ENCODE measurements around the gene ZNF652.
"Not testable (repeated sequence)": the region's sequence is repeated elsewhere in the genome, so short reads cannot be mapped to it uniquely, and the experiment has no call there.

The ZNF652 gene

GRCh38 chr17:49298371-49298976 lies 63.6 kb downstream of the ZNF652 start:
- Histone ChIP-seq H3K4me3 (ENCODE audit: low read depth in 1 of 2, low read length in 2 of 2) (no peak overlapping the region), H3K36me3 (ENCODE audit: control insufficient read depth in 1 of 2, insufficient read depth in 2 of 2, low read length in 2 of 2) (peaks cover 8 to 16% of the 10 kb centered on the region in 2 donors), H3K4me1 (ENCODE audit: control insufficient read depth in 1 of 2, insufficient read depth in 2 of 2, low read length in 2 of 2) (no peaks in the 10 kb centered on the region)

GRCh38 chr17:49297141-49297540 lies 64.9 kb downstream of the ZNF652 start:
- H3K4me1 ChIP-seq (ENCODE audit: control insufficient read depth in 1 of 2, insufficient read depth in 2 of 2, low read length in 2 of 2) = no peaks in the 10 kb centered on the region
- H3K27me3 ChIP-seq (ENCODE audit: low read depth, low read length) = no peaks in the 10 kb centered on the region
- H3K4me3 ChIP-seq (ENCODE audit: low read depth in 1 of 2, low read length in 2 of 2) = no peak overlapping the region
- no peak overlapping the region for H3K27ac ChIP-seq (ENCODE audit: low read length)
- H3K36me3 ChIP-seq (ENCODE audit: control insufficient read depth in 1 of 2, insufficient read depth in 2 of 2, low read length in 2 of 2) = peaks cover 8 to 16% of the 10 kb centered on the region in 2 donors
- H3K9me3 ChIP-seq (ENCODE audit: control insufficient read depth in 1 of 2, low read length in 2 of 2) = no peaks in the 10 kb centered on the region

More at GRCh38 chr17:49298371-49298976, 63.6 kb downstream of the ZNF652 start:
- Histone ChIP-seq H3K27me3 (ENCODE audit: low read depth, low read length) (no peaks in the 10 kb centered on the region), H3K9me3 (ENCODE audit: control insufficient read depth in 1 of 2, low read length in 2 of 2) (no peaks in the 10 kb centered on the region), H3K27ac (ENCODE audit: low read length) (no peak overlapping the region)

GRCh38 chr17:49294122-49294521 lies 67.9 kb downstream of the ZNF652 start:
- H3K27ac ChIP-seq (ENCODE audit: low read length) = no peak overlapping the region
- H3K36me3 ChIP-seq (ENCODE audit: control insufficient read depth in 1 of 2, insufficient read depth in 2 of 2, low read length in 2 of 2) = peaks cover 15 to 20% of the 10 kb centered on the region in 2 donors
- no peaks in the 10 kb centered on the region for H3K27me3 ChIP-seq (ENCODE audit: low read depth, low read length)
- no peak overlapping the region for H3K4me3 ChIP-seq (ENCODE audit: low read depth in 1 of 2, low read length in 2 of 2)
- H3K9me3 ChIP-seq (ENCODE audit: control insufficient read depth in 1 of 2, low read length in 2 of 2) = no peaks in the 10 kb centered on the region
- no peaks in the 10 kb centered on the region for H3K4me1 ChIP-seq (ENCODE audit: control insufficient read depth in 1 of 2, insufficient read depth in 2 of 2, low read length in 2 of 2)

GRCh38 chr17:49292901-49293300 lies 69.1 kb downstream of the ZNF652 start:
- no peaks in the 10 kb centered on the region for H3K4me1 ChIP-seq (ENCODE audit: control insufficient read depth in 1 of 2, insufficient read depth in 2 of 2, low read length in 2 of 2)
- no peak overlapping the region for H3K4me3 ChIP-seq (ENCODE audit: low read depth in 1 of 2, low read length in 2 of 2)
- no peaks in the 10 kb centered on the region for H3K9me3 ChIP-seq (ENCODE audit: control insufficient read depth in 1 of 2, low read length in 2 of 2)
- peaks cover 9 to 12% of the 10 kb centered on the region in 2 donors for H3K36me3 ChIP-seq (ENCODE audit: control insufficient read depth in 1 of 2, insufficient read depth in 2 of 2, low read length in 2 of 2)
- no peak overlapping the region for H3K27ac ChIP-seq (ENCODE audit: low read length)
- no peaks in the 10 kb centered on the region for H3K27me3 ChIP-seq (ENCODE audit: low read depth, low read length)

- Histone ChIP-seq H3K27ac (ENCODE audit: low read length) (no peak overlapping the region), H3K4me3 (ENCODE audit: low read depth in 1 of 2, low read length in 2 of 2) (no peak overlapping the region), H3K4me1 (ENCODE audit: control insufficient read depth in 1 of 2, insufficient read depth in 2 of 2, low read length in 2 of 2) (no peaks in the 10 kb centered on the region), H3K36me3 (ENCODE audit: control insufficient read depth in 1 of 2, insufficient read depth in 2 of 2, low read length in 2 of 2) (peaks cover 6 to 9% of the 10 kb centered on the region in 2 donors), H3K9me3 (ENCODE audit: control insufficient read depth in 1 of 2, low read length in 2 of 2) (no peaks in the 10 kb centered on the region), H3K27me3 (ENCODE audit: low read depth, low read length) (no peaks in the 10 kb centered on the region)
Measured at GRCh38 chr17:49291929-49292328, 70.1 kb downstream of the ZNF652 start.

- no peaks in the 10 kb centered on the region for H3K4me1 ChIP-seq (ENCODE audit: control insufficient read depth in 1 of 2, insufficient read depth in 2 of 2, low read length in 2 of 2)
- no peak overlapping the region for H3K27ac ChIP-seq (ENCODE audit: low read length)
- H3K36me3 ChIP-seq (ENCODE audit: control insufficient read depth in 1 of 2, insufficient read depth in 2 of 2, low read length in 2 of 2) = peaks cover 6 to 9% of the 10 kb centered on the region in 2 donors
- H3K4me3 ChIP-seq (ENCODE audit: low read depth in 1 of 2, low read length in 2 of 2) = no peak overlapping the region
- no peaks in the 10 kb centered on the region for H3K9me3 ChIP-seq (ENCODE audit: control insufficient read depth in 1 of 2, low read length in 2 of 2)
- no peaks in the 10 kb centered on the region for H3K27me3 ChIP-seq (ENCODE audit: low read depth, low read length)
Measured at GRCh38 chr17:49290690-49291359, 71.2 kb downstream of the ZNF652 start.

GRCh38 chr17:49288388-49288787 lies 73.7 kb downstream of the ZNF652 start:
- Histone ChIP-seq H3K4me1 (ENCODE audit: control insufficient read depth in 1 of 2, insufficient read depth in 2 of 2, low read length in 2 of 2) (no peaks in the 10 kb centered on the region), H3K36me3 (ENCODE audit: control insufficient read depth in 1 of 2, insufficient read depth in 2 of 2, low read length in 2 of 2) (peaks cover 6 to 9% of the 10 kb centered on the region in 2 donors), H3K9me3 (ENCODE audit: control insufficient read depth in 1 of 2, low read length in 2 of 2) (no peaks in the 10 kb centered on the region), H3K4me3 (ENCODE audit: low read depth in 1 of 2, low read length in 2 of 2) (no peak overlapping the region), H3K27ac (ENCODE audit: low read length) (no peak overlapping the region), H3K27me3 (ENCODE audit: low read depth, low read length) (no peaks in the 10 kb centered on the region)

- Histone ChIP-seq H3K4me3 (ENCODE audit: low read depth in 1 of 2, low read length in 2 of 2) (no peak overlapping the region), H3K27me3 (ENCODE audit: low read depth, low read length) (no peaks in the 10 kb centered on the region), H3K9me3 (ENCODE audit: control insufficient read depth in 1 of 2, low read length in 2 of 2) (no peaks in the 10 kb centered on the region), H3K27ac (ENCODE audit: low read length) (no peak overlapping the region), H3K36me3 (ENCODE audit: control insufficient read depth in 1 of 2, insufficient read depth in 2 of 2, low read length in 2 of 2) (peaks cover 6 to 9% of the 10 kb centered on the region in 2 donors), H3K4me1 (ENCODE audit: control insufficient read depth in 1 of 2, insufficient read depth in 2 of 2, low read length in 2 of 2) (no peaks in the 10 kb centered on the region)
Measured at GRCh38 chr17:49287481-49287880, 74.6 kb downstream of the ZNF652 start.

- H3K36me3 ChIP-seq (ENCODE audit: control insufficient read depth in 1 of 2, insufficient read depth in 2 of 2, low read length in 2 of 2) = not testable (repeated sequence)
Measured at GRCh38 chr17:49286261-49286973, 75.6 kb downstream of the ZNF652 start.

GRCh38 chr17:49285716-49286115 lies 76.3 kb downstream of the ZNF652 start:
- H3K36me3 ChIP-seq (ENCODE audit: control insufficient read depth in 1 of 2, insufficient read depth in 2 of 2, low read length in 2 of 2) = peaks cover 0 to 6% of the 10 kb centered on the region in 2 donors
- H3K4me3 ChIP-seq (ENCODE audit: low read depth in 1 of 2, low read length in 2 of 2) = no peak overlapping the region
- H3K27ac ChIP-seq (ENCODE audit: low read length) = no peak overlapping the region
- H3K4me1 ChIP-seq (ENCODE audit: control insufficient read depth in 1 of 2, insufficient read depth in 2 of 2, low read length in 2 of 2) = no peaks in the 10 kb centered on the region
- H3K9me3 ChIP-seq (ENCODE audit: control insufficient read depth in 1 of 2, low read length in 2 of 2) = no peaks in the 10 kb centered on the region
- no peaks in the 10 kb centered on the region for H3K27me3 ChIP-seq (ENCODE audit: low read depth, low read length)

More at GRCh38 chr17:49286261-49286973, 75.6 kb downstream of the ZNF652 start:
- H3K27me3 ChIP-seq (ENCODE audit: low read depth, low read length); H3K9me3 ChIP-seq (ENCODE audit: control insufficient read depth in 1 of 2, low read length in 2 of 2); H3K27ac ChIP-seq (ENCODE audit: low read length); H3K4me1 ChIP-seq (ENCODE audit: control insufficient read depth in 1 of 2, insufficient read depth in 2 of 2, low read length in 2 of 2); H3K4me3 ChIP-seq (ENCODE audit: low read depth in 1 of 2, low read length in 2 of 2): not testable (repeated sequence)

- no peaks in the 10 kb centered on the region for H3K36me3 ChIP-seq (ENCODE audit: control insufficient read depth in 1 of 2, insufficient read depth in 2 of 2, low read length in 2 of 2)
Measured at GRCh38 chr17:49280918-49281317, 81.1 kb downstream of the ZNF652 start.

More at GRCh38 chr17:49280918-49281317, 81.1 kb downstream of the ZNF652 start:
- Histone ChIP-seq H3K27ac (ENCODE audit: low read length) (no peak overlapping the region), H3K27me3 (ENCODE audit: low read depth, low read length) (no peaks in the 10 kb centered on the region), H3K4me1 (ENCODE audit: control insufficient read depth in 1 of 2, insufficient read depth in 2 of 2, low read length in 2 of 2) (no peaks in the 10 kb centered on the region), H3K4me3 (ENCODE audit: low read depth in 1 of 2, low read length in 2 of 2) (no peak overlapping the region), H3K9me3 (ENCODE audit: control insufficient read depth in 1 of 2, low read length in 2 of 2) (no peaks in the 10 kb centered on the region)

Data from muscle layer of duodenum (tissue), 2 donors.